Loucy (cell line): Measurements from ENCODE around the gene JPH3.
"Not testable (repeated sequence)": the region's sequence is repeated elsewhere in the genome, so short reads cannot be mapped to it uniquely, and the experiment has no call there.

ENCODE experiments used
- H2AFZ ChIP-seq: fragments of 200-600 bp; sonication (generic); 2 replicates; pipeline ENCODE4 v1.6.0; 2016; ENCODE audit warnings: antibody characterized with exemption, mild to moderate bottlenecking, low read length, moderate library complexity
- H3F3A ChIP-seq: fragments of 200-600 bp; 2 replicates; pipeline ENCODE4 v1.6.0; 2016; ENCODE audit warnings: antibody characterized with exemption, low read depth, mild to moderate bottlenecking
- H3K27me3 ChIP-seq: fragments of 200-600 bp; sonication (generic); 2 replicates; pipeline ENCODE4 v1.6.1; 2014; ENCODE audit warnings: low read length, mild to moderate bottlenecking; ENCODE audit not compliant: insufficient read depth, poor library complexity, severe bottlenecking
- H3K36me3 ChIP-seq: fragments of 200-600 bp; sonication (generic); 2 replicates; pipeline ENCODE4 v1.6.1; 2016; ENCODE audit warnings: low read length; ENCODE audit not compliant: insufficient read depth
- H3K4me1 ChIP-seq: fragments of 200-600 bp; sonication (generic); 2 replicates; pipeline ENCODE4 v1.5.1; 2014; ENCODE audit warnings: low read length, mild to moderate bottlenecking; ENCODE audit not compliant: insufficient read depth, poor library complexity, severe bottlenecking
- H3K4me2 ChIP-seq: fragments of 200-600 bp; sonication (generic); 2 replicates; pipeline ENCODE4 v1.6.0; 2014; ENCODE audit warnings: antibody characterized with exemption, low read length, low read depth, mild to moderate bottlenecking; ENCODE audit not compliant: poor library complexity, severe bottlenecking
- H3K4me3 ChIP-seq: fragments of 200-600 bp; sonication (generic); 2 replicates; pipeline ENCODE4 v1.5.1; 2014; ENCODE audit warnings: low read length, mild to moderate bottlenecking, mixed read lengths; ENCODE audit not compliant: poor library complexity, severe bottlenecking
- H3K79me2 ChIP-seq: fragments of 200-600 bp; sonication (generic); 2 replicates; pipeline ENCODE4 v1.6.1; 2014; ENCODE audit warnings: low read length; ENCODE audit not compliant: insufficient read depth
- H3K9ac ChIP-seq: fragments of 200-600 bp; sonication (generic); 2 replicates; pipeline ENCODE4 v1.6.0; 2014; ENCODE audit warnings: mild to moderate bottlenecking, low read depth, low read length, moderate library complexity; ENCODE audit not compliant: poor library complexity, severe bottlenecking
- H3K9me2 ChIP-seq: fragments of 200-600 bp; sonication (generic); replicated peaks from 2 replicates; pipeline ENCODE4 v1.6.1; 2016; ENCODE audit warnings: low read depth, low read length, mixed read lengths
- H3K9me3 ChIP-seq: fragments of 200-600 bp; sonication (generic); 2 replicates; pipeline ENCODE4 v1.6.1; 2014; ENCODE audit warnings: mild to moderate bottlenecking, antibody characterized with exemption, low read length, low read depth; ENCODE audit not compliant: insufficient read depth
- H4K20me1 ChIP-seq: fragments of 200-600 bp; sonication (generic); 2 replicates; pipeline ENCODE4 v1.6.0; 2014; ENCODE audit warnings: antibody characterized with exemption, low read length, mild to moderate bottlenecking; ENCODE audit not compliant: insufficient read depth, poor library complexity, severe bottlenecking
- CTCF ChIP-seq: fragments of 200-600 bp; sonication (generic); conservative IDR thresholded peaks from 2 replicates; pipeline ENCODE4 v1.5.1; 2014; ENCODE audit warnings: mild to moderate bottlenecking, antibody characterized with exemption, low read length
- EZH2phosphoT487 ChIP-seq: fragments of 200-600 bp; IDR thresholded peaks from 2 replicates; pipeline ENCODE4 v1.6.1; 2018; ENCODE audit warnings: antibody characterized with exemption, mild to moderate bottlenecking, moderate library complexity, borderline replicate concordance

The JPH3 gene

GRCh38 chr16:87715231-87715630 lies 112.9 kb downstream of the JPH3 start:
- H3K9ac ChIP-seq = no peak overlapping the region
- no peak overlapping the region for H3K4me3 ChIP-seq
- H3K36me3 ChIP-seq = peaks cover 11% of the 10 kb centered on the region; the same call in 1 of the 2 replicates
- H4K20me1 ChIP-seq = no peaks in the 10 kb centered on the region
- H3K79me2 ChIP-seq = no peaks in the 10 kb centered on the region
- no peak overlapping the region for H2AFZ ChIP-seq
- TF ChIP-seq CTCF = no peak
- no peak for TF ChIP-seq EZH2phosphoT487
- H3K27me3 ChIP-seq = no peaks in the 10 kb centered on the region
- no peaks in the 10 kb centered on the region for H3K4me1 ChIP-seq
- H3K9me3 ChIP-seq = no peaks in the 10 kb centered on the region
- no peaks in the 10 kb centered on the region for H3K9me2 ChIP-seq
- no peak overlapping the region for H3K4me2 ChIP-seq
- H3F3A ChIP-seq = no peaks in the 10 kb centered on the region

GRCh38 chr16:87715658-87716057 lies 113.3 kb downstream of the JPH3 start:
- Histone ChIP-seq H3K9ac (no peak overlapping the region), H3K4me1 (no peaks in the 10 kb centered on the region), H3K36me3 (peaks cover 11% of the 10 kb centered on the region; the same call in 1 of the 2 replicates)

GRCh38 chr16:87718831-87719230 lies 116.5 kb downstream of the JPH3 start:
- not testable (repeated sequence) for H3K79me2 ChIP-seq, H4K20me1 ChIP-seq, H3K4me2 ChIP-seq, H3K4me3 ChIP-seq, H3K9me3 ChIP-seq, H3K4me1 ChIP-seq, H2AFZ ChIP-seq, H3K9me2 ChIP-seq, H3K9ac ChIP-seq, H3K27me3 ChIP-seq, H3F3A ChIP-seq
- H3K36me3 ChIP-seq = peaks cover 11% of the 10 kb centered on the region; the same call in 1 of the 2 replicates

More at GRCh38 chr16:87715658-87716057, 113.3 kb downstream of the JPH3 start:
- H3K27me3 ChIP-seq = no peaks in the 10 kb centered on the region
- no peaks in the 10 kb centered on the region for H3F3A ChIP-seq
- no peaks in the 10 kb centered on the region for H3K9me3 ChIP-seq
- H3K4me2 ChIP-seq = no peak overlapping the region
- no peak overlapping the region for H3K4me3 ChIP-seq
- TF ChIP-seq EZH2phosphoT487 = no peak
- TF ChIP-seq CTCF = no peak
- no peaks in the 10 kb centered on the region for H4K20me1 ChIP-seq
- no peak overlapping the region for H2AFZ ChIP-seq
- no peaks in the 10 kb centered on the region for H3K79me2 ChIP-seq
- H3K9me2 ChIP-seq = no peaks in the 10 kb centered on the region

GRCh38 chr16:87720446-87720845 lies 118.1 kb downstream of the JPH3 start:
- no peaks in the 10 kb centered on the region for H3K27me3 ChIP-seq
- no peaks in the 10 kb centered on the region for H3F3A ChIP-seq
- no peaks in the 10 kb centered on the region for H3K79me2 ChIP-seq
- H2AFZ ChIP-seq = no peak overlapping the region
- peaks cover 11% of the 10 kb centered on the region; the same call in 1 of the 2 replicates for H3K36me3 ChIP-seq
- H3K4me1 ChIP-seq = no peaks in the 10 kb centered on the region
- no peak overlapping the region for H3K4me3 ChIP-seq
- no peaks in the 10 kb centered on the region for H4K20me1 ChIP-seq
- H3K4me2 ChIP-seq = no peak overlapping the region
- H3K9ac ChIP-seq = no peak overlapping the region
- no peaks in the 10 kb centered on the region for H3K9me3 ChIP-seq
- H3K9me2 ChIP-seq = no peaks in the 10 kb centered on the region
- TF ChIP-seq CTCF (no peak), EZH2phosphoT487 (no peak)
